Astrocyte (in vitro differentiated cells and primary cell): ENCODE data around the gene PLCH2.

Experiments used
- CTCF ChIP-seq: IDR thresholded peaks from 2 replicates; pipeline ENCODE4 v1.5.1; 2011; ENCODE audit warnings: low read depth, mild to moderate bottlenecking, inconsistent platforms, low read length, moderate library complexity; ENCODE audit not compliant: insufficient read depth
- EZH2 ChIP-seq: IDR thresholded peaks from 2 replicates; pipeline ENCODE4 v1.6.1; 2012; ENCODE audit warnings: mild to moderate bottlenecking, low read length, inconsistent platforms; ENCODE audit not compliant: insufficient read depth

GRCh38 chr1:2469103-2469940 lies 6.8 kb upstream of the PLCH2 start:
- TF ChIP-seq CTCF (no peak), EZH2 (no peak)
